ENCODE results near the gene GINS3. TPM values are rescaled to one million over a fixed set of nuclear protein-coding genes. Genes with fewer than 3 reads are reported as not detected.

Gene GINS3
- polyA plus RNA-seq, result 1 to 10 TPM; 8.6 to 9.3 TPM

- 0 to 1% methylated on average over 67 of the region's 67 CpGs for WGBS, 2 donors
- Histone ChIP-seq H3K4me1 (ENCODE audit: control insufficient read depth in 2 of 2, insufficient read depth in 2 of 2, low read length in 1 of 2) (no peaks in the 10 kb centered on the region), H3K9me3 (ENCODE audit: control insufficient read depth in 2 of 2, insufficient read depth in 1 of 2, low read depth in 1 of 2, low read length in 1 of 2) (no peaks in the 10 kb centered on the region), H3K4me3 (ENCODE audit: low read depth in 1 of 2, low read length in 2 of 2) (peak within 1 kb of the TSS; percentile 86 to 97), H3K27me3 (ENCODE audit: control insufficient read depth in 1 of 2, insufficient read depth in 2 of 2, low read length in 2 of 2) (no peaks in the 10 kb centered on the region), H3K27ac (ENCODE audit: low read depth in 2 of 2, low read length in 1 of 2) (peak within 1 kb of the TSS; percentile 82 to 95), H3K36me3 (ENCODE audit: control insufficient read depth in 2 of 2, insufficient read depth in 2 of 2, low read length in 1 of 2) (no peaks in the 10 kb centered on the region)
Measured at GRCh38 chr16:58392215-58393137, at the start of gene GINS3. GINS3 (plus strand) TSS chr16:58392471; CDS start chr16:58392602, 131 bp downstream.

DNA sequence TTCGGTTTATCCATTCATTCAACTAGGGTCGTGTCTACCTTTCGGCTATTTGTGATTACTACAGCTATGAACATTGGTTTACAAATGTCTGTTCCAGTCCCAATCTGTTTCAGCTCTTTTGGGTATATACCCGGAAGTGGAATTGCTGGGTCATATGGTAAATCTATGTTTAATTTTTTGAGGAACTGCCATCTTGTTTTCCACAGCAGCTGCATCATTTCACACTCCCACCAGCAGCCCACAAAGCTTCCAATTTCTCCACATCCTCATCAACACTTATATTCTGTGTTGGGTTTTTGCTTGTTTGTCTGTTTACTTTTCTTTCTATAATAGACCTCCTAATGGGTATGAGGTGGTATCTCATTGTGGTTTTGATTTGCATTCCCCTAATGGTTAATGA lies 48.7 kb upstream of the GINS3 start:
- WGBS, 2 donors, result 75 to 80% methylated on average over 4 of the region's 4 CpGs
- no peak overlapping the region for H3K27ac ChIP-seq (ENCODE audit: low read depth in 2 of 2, low read length in 1 of 2)
- no peaks in the 10 kb centered on the region for H3K4me1 ChIP-seq (ENCODE audit: control insufficient read depth in 2 of 2, insufficient read depth in 2 of 2, low read length in 1 of 2)

DNA sequence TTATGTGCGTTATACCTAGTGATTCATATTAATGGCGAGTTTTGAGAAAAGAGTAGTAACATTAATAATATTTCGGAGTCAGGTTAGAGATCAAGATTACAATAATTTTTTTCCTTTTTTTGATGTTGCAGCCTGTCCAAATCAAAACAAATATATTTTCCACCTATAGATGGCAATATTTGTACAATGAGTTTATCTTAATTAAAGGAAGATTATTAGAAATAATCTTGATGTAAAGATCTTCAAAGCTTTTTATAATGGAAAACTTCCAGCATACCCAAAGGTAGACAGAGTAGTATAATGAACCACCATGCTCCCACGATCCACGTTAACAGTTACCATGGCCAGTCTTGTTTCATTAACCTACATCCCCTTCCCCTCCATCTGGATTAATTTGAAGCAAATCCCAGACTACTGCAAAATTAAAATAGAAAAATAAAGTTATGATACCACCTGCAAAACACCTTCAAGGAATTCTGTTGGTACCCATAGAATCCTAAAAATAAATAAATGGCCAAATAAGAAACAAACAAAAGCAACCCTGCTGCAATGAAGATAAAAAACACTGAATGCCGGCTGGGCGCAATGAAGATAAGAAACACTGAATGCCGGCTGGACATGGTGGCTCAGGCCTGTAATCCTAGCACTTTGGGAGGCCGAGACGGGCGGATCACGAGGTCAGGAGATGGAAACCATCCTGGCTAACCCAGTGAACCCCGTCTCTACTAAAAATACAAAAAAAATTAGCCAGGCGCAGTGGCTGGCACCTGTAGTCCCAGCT lies 46.5 kb upstream of the GINS3 start:
- WGBS, 2 donors, result 76 to 78% methylated on average over 14 of the region's 14 CpGs
- H3K36me3 ChIP-seq (ENCODE audit: control insufficient read depth in 2 of 2, insufficient read depth in 2 of 2, low read length in 1 of 2), result no peaks in the 10 kb centered on the region
- H3K27me3 ChIP-seq (ENCODE audit: control insufficient read depth in 1 of 2, insufficient read depth in 2 of 2, low read length in 2 of 2), result no peaks in the 10 kb centered on the region
- no peak overlapping the region for H3K27ac ChIP-seq (ENCODE audit: low read depth in 2 of 2, low read length in 1 of 2)
- no peaks in the 10 kb centered on the region for H3K4me1 ChIP-seq (ENCODE audit: control insufficient read depth in 2 of 2, insufficient read depth in 2 of 2, low read length in 1 of 2)
- no peak overlapping the region for H3K4me3 ChIP-seq (ENCODE audit: low read depth in 1 of 2, low read length in 2 of 2)
- H3K9me3 ChIP-seq (ENCODE audit: control insufficient read depth in 2 of 2, insufficient read depth in 1 of 2, low read depth in 1 of 2, low read length in 1 of 2), result no peaks in the 10 kb centered on the region

More for the DNA sequence above, 48.7 kb upstream of the GINS3 start:
- H3K27me3 ChIP-seq (ENCODE audit: control insufficient read depth in 1 of 2, insufficient read depth in 2 of 2, low read length in 2 of 2), result no peaks in the 10 kb centered on the region
- H3K9me3 ChIP-seq (ENCODE audit: control insufficient read depth in 2 of 2, insufficient read depth in 1 of 2, low read depth in 1 of 2, low read length in 1 of 2), result no peaks in the 10 kb centered on the region
- H3K4me3 ChIP-seq (ENCODE audit: low read depth in 1 of 2, low read length in 2 of 2), result no peak overlapping the region
- H3K36me3 ChIP-seq (ENCODE audit: control insufficient read depth in 2 of 2, insufficient read depth in 2 of 2, low read length in 1 of 2), result no peaks in the 10 kb centered on the region

- Histone ChIP-seq H3K4me1 (ENCODE audit: control insufficient read depth in 2 of 2, insufficient read depth in 2 of 2, low read length in 1 of 2) (no peaks in the 10 kb centered on the region), H3K27ac (ENCODE audit: low read depth in 2 of 2, low read length in 1 of 2) (no peak overlapping the region), H3K4me3 (ENCODE audit: low read depth in 1 of 2, low read length in 2 of 2) (no peak overlapping the region), H3K36me3 (ENCODE audit: control insufficient read depth in 2 of 2, insufficient read depth in 2 of 2, low read length in 1 of 2) (no peaks in the 10 kb centered on the region), H3K27me3 (ENCODE audit: control insufficient read depth in 1 of 2, insufficient read depth in 2 of 2, low read length in 2 of 2) (no peaks in the 10 kb centered on the region), H3K9me3 (ENCODE audit: control insufficient read depth in 2 of 2, insufficient read depth in 1 of 2, low read depth in 1 of 2, low read length in 1 of 2) (no peaks in the 10 kb centered on the region)
- 54 to 59% methylated on average over 5 of the region's 5 CpGs for WGBS, 2 donors
Measured at GRCh38 chr16:58346831-58347371, 45.4 kb upstream of the GINS3 start.

GRCh38 chr16:58348986-58349385 lies 43.3 kb upstream of the GINS3 start:
- Histone ChIP-seq H3K9me3 (ENCODE audit: control insufficient read depth in 2 of 2, insufficient read depth in 1 of 2, low read depth in 1 of 2, low read length in 1 of 2) (no peaks in the 10 kb centered on the region), H3K27me3 (ENCODE audit: control insufficient read depth in 1 of 2, insufficient read depth in 2 of 2, low read length in 2 of 2) (no peaks in the 10 kb centered on the region), H3K4me3 (ENCODE audit: low read depth in 1 of 2, low read length in 2 of 2) (no peak overlapping the region), H3K27ac (ENCODE audit: low read depth in 2 of 2, low read length in 1 of 2) (no peak overlapping the region), H3K4me1 (ENCODE audit: control insufficient read depth in 2 of 2, insufficient read depth in 2 of 2, low read length in 1 of 2) (no peaks in the 10 kb centered on the region), H3K36me3 (ENCODE audit: control insufficient read depth in 2 of 2, insufficient read depth in 2 of 2, low read length in 1 of 2) (no peaks in the 10 kb centered on the region)
- 23% methylated on average over 3 of the region's 3 CpGs for WGBS, 2 donors

DNA sequence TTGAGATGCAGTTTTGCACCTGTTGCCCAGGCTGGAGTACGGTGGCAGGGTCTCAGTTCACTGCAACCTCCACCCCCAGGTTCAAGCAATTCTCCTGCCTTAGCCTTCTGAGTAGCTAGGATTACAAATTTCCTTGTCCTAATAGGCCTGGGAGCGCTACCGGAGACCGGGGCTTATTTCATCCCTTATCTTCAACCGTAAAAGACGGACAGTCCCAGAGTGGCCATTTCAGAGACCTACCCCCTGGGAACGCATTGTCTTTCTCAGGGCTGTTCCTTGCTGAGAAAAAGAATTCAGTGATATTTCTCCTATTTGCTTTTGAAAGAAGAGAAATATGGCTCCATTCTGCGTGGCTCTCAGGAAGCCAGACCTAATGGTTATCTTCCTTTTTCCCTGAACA lies 39.6 kb upstream of the GINS3 start:
- no peaks in the 10 kb centered on the region for H3K9me3 ChIP-seq (ENCODE audit: control insufficient read depth in 2 of 2, insufficient read depth in 1 of 2, low read depth in 1 of 2, low read length in 1 of 2)
- no peaks in the 10 kb centered on the region for H3K4me1 ChIP-seq (ENCODE audit: control insufficient read depth in 2 of 2, insufficient read depth in 2 of 2, low read length in 1 of 2)
- WGBS, 2 donors, result 79% methylated on average over 8 of the region's 8 CpGs
- H3K27ac ChIP-seq (ENCODE audit: low read depth in 2 of 2, low read length in 1 of 2), result no peak overlapping the region
- no peaks in the 10 kb centered on the region for H3K36me3 ChIP-seq (ENCODE audit: control insufficient read depth in 2 of 2, insufficient read depth in 2 of 2, low read length in 1 of 2)
- H3K4me3 ChIP-seq (ENCODE audit: low read depth in 1 of 2, low read length in 2 of 2), result no peak overlapping the region
- no peaks in the 10 kb centered on the region for H3K27me3 ChIP-seq (ENCODE audit: control insufficient read depth in 1 of 2, insufficient read depth in 2 of 2, low read length in 2 of 2)

DNA sequence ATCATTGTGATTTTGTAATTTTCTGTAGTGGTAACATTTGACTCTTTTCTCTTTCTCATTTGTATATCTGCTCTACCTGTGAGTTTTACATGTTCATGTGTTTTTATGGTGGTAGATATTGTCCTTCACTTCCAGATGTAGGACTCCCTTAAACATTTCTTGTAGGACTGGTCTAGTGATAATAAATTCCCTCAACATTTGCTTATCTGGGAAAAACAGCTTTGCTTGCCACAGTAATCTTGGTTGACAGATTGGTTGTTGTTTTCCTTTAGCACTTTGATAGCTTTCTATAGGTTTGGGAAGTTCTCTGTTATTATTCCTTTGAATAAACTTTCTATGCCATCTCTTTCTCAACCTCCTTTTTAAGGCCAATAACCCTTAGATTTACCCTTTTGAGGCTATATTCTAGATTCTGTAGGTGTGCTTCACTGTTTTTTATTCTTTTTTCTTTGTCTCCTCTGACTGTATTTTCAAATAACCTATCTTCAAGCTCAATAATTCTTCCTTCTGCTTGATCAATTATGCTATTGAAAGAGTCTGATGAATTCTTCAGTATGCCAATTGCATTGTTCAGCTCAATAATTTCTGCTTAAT lies 32.1 kb upstream of the GINS3 start:
- H3K9me3 ChIP-seq (ENCODE audit: control insufficient read depth in 2 of 2, insufficient read depth in 1 of 2, low read depth in 1 of 2, low read length in 1 of 2), result peaks cover 0 to 5% of the 10 kb centered on the region in 2 donors
- no peak overlapping the region for H3K27ac ChIP-seq (ENCODE audit: low read depth in 2 of 2, low read length in 1 of 2)
- H3K4me3 ChIP-seq (ENCODE audit: low read depth in 1 of 2, low read length in 2 of 2), result no peak overlapping the region
- H3K27me3 ChIP-seq (ENCODE audit: control insufficient read depth in 1 of 2, insufficient read depth in 2 of 2, low read length in 2 of 2), result no peaks in the 10 kb centered on the region
- no peaks in the 10 kb centered on the region for H3K4me1 ChIP-seq (ENCODE audit: control insufficient read depth in 2 of 2, insufficient read depth in 2 of 2, low read length in 1 of 2)
- H3K36me3 ChIP-seq (ENCODE audit: control insufficient read depth in 2 of 2, insufficient read depth in 2 of 2, low read length in 1 of 2), result no peaks in the 10 kb centered on the region

- Histone ChIP-seq H3K27ac (ENCODE audit: low read depth in 2 of 2, low read length in 1 of 2) (no peak overlapping the region), H3K4me1 (ENCODE audit: control insufficient read depth in 2 of 2, insufficient read depth in 2 of 2, low read length in 1 of 2) (no peaks in the 10 kb centered on the region), H3K4me3 (ENCODE audit: low read depth in 1 of 2, low read length in 2 of 2) (no peak overlapping the region), H3K27me3 (ENCODE audit: control insufficient read depth in 1 of 2, insufficient read depth in 2 of 2, low read length in 2 of 2) (no peaks in the 10 kb centered on the region), H3K9me3 (ENCODE audit: control insufficient read depth in 2 of 2, insufficient read depth in 1 of 2, low read depth in 1 of 2, low read length in 1 of 2) (peaks cover 0 to 5% of the 10 kb centered on the region in 2 donors), H3K36me3 (ENCODE audit: control insufficient read depth in 2 of 2, insufficient read depth in 2 of 2, low read length in 1 of 2) (no peaks in the 10 kb centered on the region)
Measured at GRCh38 chr16:58361726-58362125, 30.5 kb upstream of the GINS3 start.

GRCh38 chr16:58363746-58364393 lies 28.4 kb upstream of the GINS3 start:
- no peak overlapping the region for H3K27ac ChIP-seq (ENCODE audit: low read depth in 2 of 2, low read length in 1 of 2)
- WGBS, 2 donors, result 83 to 90% methylated on average over 3 of the region's 3 CpGs
- no peaks in the 10 kb centered on the region for H3K36me3 ChIP-seq (ENCODE audit: control insufficient read depth in 2 of 2, insufficient read depth in 2 of 2, low read length in 1 of 2)
- H3K4me3 ChIP-seq (ENCODE audit: low read depth in 1 of 2, low read length in 2 of 2), result no peak overlapping the region
- H3K27me3 ChIP-seq (ENCODE audit: control insufficient read depth in 1 of 2, insufficient read depth in 2 of 2, low read length in 2 of 2), result no peaks in the 10 kb centered on the region
- peaks cover 0 to 5% of the 10 kb centered on the region in 2 donors for H3K9me3 ChIP-seq (ENCODE audit: control insufficient read depth in 2 of 2, insufficient read depth in 1 of 2, low read depth in 1 of 2, low read length in 1 of 2)
- H3K4me1 ChIP-seq (ENCODE audit: control insufficient read depth in 2 of 2, insufficient read depth in 2 of 2, low read length in 1 of 2), result no peaks in the 10 kb centered on the region

All from esophagus (tissue), 2 donors.